DMS 273 treated with DMSO at 0.1 percent for 48 hours (cell line): ENCODE measurements around the gene DUSP22.

Source experiments
- DNase-seq: peaks from one replicate; lab custom pipeline; 2025; lab: John Stamatoyannopoulos, UW

Gene DUSP22

GRCh38 chr6:338815-339262 is 46.6 kb downstream of the DUSP22 start:
- DNase-seq: no peak

GRCh38 chr6:339480-339879 is 47.2 kb downstream of the DUSP22 start:
- DNase-seq: no peak

- DNase-seq: no peak
These were observed 48.1 kb downstream of the DUSP22 start for GRCh38 chr6:340186-340955.

GRCh38 chr6:340991-341827 is 48.9 kb downstream of the DUSP22 start:
- no peak for DNase-seq

- DNase-seq: no peak
These were observed 49.9 kb downstream of the DUSP22 start for GRCh38 chr6:341914-342831.

GRCh38 chr6:342832-343179 is 50.5 kb downstream of the DUSP22 start:
- DNase-seq: no peak

GRCh38 chr6:343226-343935 is 51.1 kb downstream of the DUSP22 start:
- DNase-seq: no peak

GRCh38 chr6:343960-344815 is 51.9 kb downstream of the DUSP22 start:
- DNase-seq: no peak

GRCh38 chr6:344816-345340 is 52.6 kb downstream of the DUSP22 start:
- no peak for DNase-seq

GRCh38 chr6:345747-346385 is 53.6 kb downstream of the DUSP22 start:
- no peak for DNase-seq

GRCh38 chr6:346386-347030 is 54.2 kb downstream of the DUSP22 start:
- DNase-seq: no peak

GRCh38 chr6:347232-347631 is 54.9 kb downstream of the DUSP22 start:
- no peak for DNase-seq

- no peak for DNase-seq
These were observed 55.9 kb downstream of the DUSP22 start for GRCh38 chr6:347951-348859.

- DNase-seq: no peak
These were observed 56.6 kb downstream of the DUSP22 start for GRCh38 chr6:348860-349396.

GRCh38 chr6:349491-349921 is 57.2 kb downstream of the DUSP22 start:
- DNase-seq: no peak

GRCh38 chr6:350371-350770 is 58.1 kb downstream of the DUSP22 start:
- no peak for DNase-seq

- no peak for DNase-seq
These were observed 59.0 kb downstream of the DUSP22 start for GRCh38 chr6:351011-351866.
